ENCODE results near the gene SFMBT1.

SFMBT1 gene

DNA sequence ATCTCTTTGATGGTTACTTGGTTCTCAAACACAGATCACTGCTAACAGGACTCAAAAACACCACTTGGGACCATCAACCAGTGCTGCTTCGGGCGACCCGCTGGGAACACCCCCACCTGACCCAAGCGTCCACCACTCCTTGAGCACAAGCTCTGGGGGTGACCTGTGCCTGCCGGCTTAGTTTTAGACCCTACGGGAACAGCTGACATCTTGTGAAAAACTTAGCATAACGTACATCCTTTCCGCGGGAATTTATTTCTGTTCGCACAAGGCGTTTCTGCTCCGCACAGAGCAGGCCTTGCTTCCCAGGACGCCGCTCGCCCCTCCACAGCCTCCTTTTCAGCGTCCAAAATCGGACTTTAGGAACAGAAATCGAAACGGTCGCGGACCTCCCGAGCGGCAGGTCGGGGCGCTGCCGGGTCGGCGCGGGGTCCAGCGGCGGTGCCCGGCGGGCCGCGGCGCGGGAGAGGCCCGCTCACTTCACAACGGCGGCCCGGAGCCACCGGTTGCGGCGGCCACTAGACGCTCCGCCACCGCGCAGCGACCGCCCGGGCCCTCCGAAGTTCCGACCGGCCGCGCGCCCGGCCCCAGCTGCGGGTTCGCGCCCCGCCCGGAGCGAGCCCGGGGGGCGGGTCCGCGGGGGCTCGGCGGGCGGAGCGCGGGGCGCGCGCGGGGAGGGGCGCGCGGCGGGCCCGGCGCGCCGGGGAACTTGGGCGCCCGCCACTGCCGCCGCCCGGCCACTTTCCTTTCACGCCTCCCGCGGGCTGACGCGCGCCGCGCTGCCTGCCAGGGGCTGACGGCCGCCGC lies 959 bp downstream of the SFMBT1 start:
- Histone ChIP-seq H2AFZ (ENCODE audit: low read depth, low read length, severe bottlenecking) (no peak overlapping the region), H3K4me2 (ENCODE audit: low read depth, low read length, poor library complexity, severe bottlenecking) (peak overlapping the region; percentile 80), H3F3A (ENCODE audit: insufficient read depth) (peaks cover 27% of the 10 kb centered on the region), H3K9me3 (ENCODE audit: insufficient read depth, low read length) (no peaks in the 10 kb centered on the region), H3K36me3 (ENCODE audit: low read length) (no peaks in the 10 kb centered on the region), H3K4me3 (ENCODE audit: insufficient read depth, low read length, poor library complexity, severe bottlenecking) (peak overlapping the region; percentile 68), H3K27ac (ENCODE audit: low read depth, low read length) (no peak overlapping the region), H3K79me2 (ENCODE audit: insufficient read depth, low read length) (peaks cover 43% of the 10 kb centered on the region), H3K9me2 (replicated peaks; ENCODE audit: insufficient read depth, low read length) (no peaks in the 10 kb centered on the region), H3K9ac (ENCODE audit: low read length) (peak overlapping the region; percentile 58), H3K27me3 (ENCODE audit: low read length) (no peaks in the 10 kb centered on the region), H4K20me1 (ENCODE audit: low read depth, low read length) (peaks cover 23% of the 10 kb centered on the region; the same call in 1 of the 2 replicates)
- TF ChIP-seq EZH2phosphoT487 (conservative IDR thresholded peaks at IDR 0.05; ENCODE audit: low read length), result no peak
- TF ChIP-seq, protein P1, sequence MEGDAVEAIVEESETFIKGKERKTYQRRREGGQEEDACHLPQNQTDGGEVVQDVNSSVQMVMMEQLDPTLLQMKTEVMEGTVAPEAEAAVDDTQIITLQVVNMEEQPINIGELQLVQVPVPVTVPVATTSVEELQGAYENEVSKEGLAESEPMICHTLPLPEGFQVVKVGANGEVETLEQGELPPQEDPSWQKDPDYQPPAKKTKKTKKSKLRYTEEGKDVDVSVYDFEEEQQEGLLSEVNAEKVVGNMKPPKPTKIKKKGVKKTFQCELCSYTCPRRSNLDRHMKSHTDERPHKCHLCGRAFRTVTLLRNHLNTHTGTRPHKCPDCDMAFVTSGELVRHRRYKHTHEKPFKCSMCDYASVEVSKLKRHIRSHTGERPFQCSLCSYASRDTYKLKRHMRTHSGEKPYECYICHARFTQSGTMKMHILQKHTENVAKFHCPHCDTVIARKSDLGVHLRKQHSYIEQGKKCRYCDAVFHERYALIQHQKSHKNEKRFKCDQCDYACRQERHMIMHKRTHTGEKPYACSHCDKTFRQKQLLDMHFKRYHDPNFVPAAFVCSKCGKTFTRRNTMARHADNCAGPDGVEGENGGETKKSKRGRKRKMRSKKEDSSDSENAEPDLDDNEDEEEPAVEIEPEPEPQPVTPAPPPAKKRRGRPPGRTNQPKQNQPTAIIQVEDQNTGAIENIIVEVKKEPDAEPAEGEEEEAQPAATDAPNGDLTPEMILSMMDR (IDR thresholded peaks at IDR 0.05; ENCODE audit: insufficient read depth, low read length, poor library complexity, severe bottlenecking), result no peak

DNA sequence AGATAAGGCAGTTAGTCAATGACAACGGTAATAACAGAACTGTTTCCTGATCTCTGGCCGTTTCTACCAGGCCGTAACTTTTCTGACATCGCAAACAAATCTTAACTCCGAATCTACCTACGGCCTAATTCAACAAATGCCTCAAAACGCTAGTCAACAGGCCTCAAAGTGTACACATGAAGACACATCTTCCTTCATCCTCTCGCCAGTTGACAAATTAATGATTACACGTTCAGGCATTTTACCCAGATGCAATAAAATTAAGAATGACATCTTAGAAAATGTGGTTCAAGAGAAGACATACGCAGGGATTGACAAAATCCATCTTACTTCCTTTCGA lies 1.5 kb downstream of the SFMBT1 start:
- Histone ChIP-seq H3K4me3 (ENCODE audit: insufficient read depth, low read length, poor library complexity, severe bottlenecking) (peak overlapping the region; percentile 68), H3K9me3 (ENCODE audit: insufficient read depth, low read length) (no peaks in the 10 kb centered on the region), H3K79me2 (ENCODE audit: insufficient read depth, low read length) (peaks cover 48% of the 10 kb centered on the region), H3K27ac (ENCODE audit: low read depth, low read length) (no peak overlapping the region), H3K4me2 (ENCODE audit: low read depth, low read length, poor library complexity, severe bottlenecking) (peak overlapping the region; percentile 80), H4K20me1 (ENCODE audit: low read depth, low read length) (peaks cover 23% of the 10 kb centered on the region; the same call in 1 of the 2 replicates), H3K9ac (ENCODE audit: low read length) (peak overlapping the region; percentile 58), H3K9me2 (replicated peaks; ENCODE audit: insufficient read depth, low read length) (no peaks in the 10 kb centered on the region), H3F3A (ENCODE audit: insufficient read depth) (peaks cover 27% of the 10 kb centered on the region), H3K27me3 (ENCODE audit: low read length) (no peaks in the 10 kb centered on the region), H2AFZ (ENCODE audit: low read depth, low read length, severe bottlenecking) (no peak overlapping the region), H3K36me3 (ENCODE audit: low read length) (no peaks in the 10 kb centered on the region)
- TF ChIP-seq, protein P1 (IDR thresholded peaks at IDR 0.05; ENCODE audit: insufficient read depth, low read length, poor library complexity, severe bottlenecking), result no peak
- TF ChIP-seq EZH2phosphoT487 (conservative IDR thresholded peaks at IDR 0.05; ENCODE audit: low read length), result no peak

DNA sequence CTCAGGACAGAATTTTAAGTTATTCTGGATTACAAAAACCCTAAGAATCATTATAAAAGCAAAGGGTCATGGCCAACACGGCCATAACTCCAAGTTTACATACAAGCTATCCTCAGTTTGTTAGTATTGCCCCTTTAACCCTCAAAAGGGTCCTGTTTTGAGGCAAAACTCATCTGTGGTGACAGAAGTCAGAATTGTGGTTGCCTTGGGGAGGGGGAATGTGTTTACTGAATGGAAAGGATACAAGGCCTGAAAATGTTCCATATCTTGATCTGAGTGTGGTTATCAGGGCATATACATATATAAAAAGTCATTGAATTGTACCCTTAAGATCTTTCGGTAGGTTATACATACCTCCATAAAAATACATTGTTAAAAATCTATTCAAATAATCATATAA lies 2.1 kb downstream of the SFMBT1 start:
- H2AFZ ChIP-seq (ENCODE audit: low read depth, low read length, severe bottlenecking), result no peak overlapping the region

More for the DNA sequence above, 2.1 kb downstream of the SFMBT1 start:
- peak overlapping the region; percentile 80 for H3K4me2 ChIP-seq (ENCODE audit: low read depth, low read length, poor library complexity, severe bottlenecking)
- no peak overlapping the region for H3K4me3 ChIP-seq (ENCODE audit: insufficient read depth, low read length, poor library complexity, severe bottlenecking)
- H3K36me3 ChIP-seq (ENCODE audit: low read length), result no peaks in the 10 kb centered on the region
- H3K27ac ChIP-seq (ENCODE audit: low read depth, low read length), result no peak overlapping the region
- H3K27me3 ChIP-seq (ENCODE audit: low read length), result no peaks in the 10 kb centered on the region
- TF ChIP-seq, protein P1 (IDR thresholded peaks at IDR 0.05; ENCODE audit: insufficient read depth, low read length, poor library complexity, severe bottlenecking), result no peak
- TF ChIP-seq EZH2phosphoT487 (conservative IDR thresholded peaks at IDR 0.05; ENCODE audit: low read length), result no peak
- no peaks in the 10 kb centered on the region for H3K9me2 ChIP-seq (replicated peaks; ENCODE audit: insufficient read depth, low read length)
- H3F3A ChIP-seq (ENCODE audit: insufficient read depth), result peaks cover 27% of the 10 kb centered on the region
- H4K20me1 ChIP-seq (ENCODE audit: low read depth, low read length), result peaks cover 28% of the 10 kb centered on the region; the same call in 1 of the 2 replicates
- no peaks in the 10 kb centered on the region for H3K9me3 ChIP-seq (ENCODE audit: insufficient read depth, low read length)
- H3K9ac ChIP-seq (ENCODE audit: low read length), result no peak overlapping the region
- peaks cover 54% of the 10 kb centered on the region for H3K79me2 ChIP-seq (ENCODE audit: insufficient read depth, low read length)

All from SU-DHL-6 (cell line).